GM12892 (cell line): ENCODE results near the gene REC114.

Experiments
- POLR2A ChIP-seq: IDR thresholded peaks from 2 replicates; pipeline ENCODE4 v1.6.1; 2011; ENCODE audit warnings: low read depth, low read length, control low read depth
- POLR2AphosphoS5 ChIP-seq: IDR thresholded peaks from 2 replicates; pipeline ENCODE4 v1.6.1; 2011; ENCODE audit warnings: low read depth, low read length, control low read depth

GRCh38 chr15:73564255-73564654 is 121.3 kb downstream of the REC114 start:
- TF ChIP-seq POLR2A (no peak), POLR2AphosphoS5 (no peak)
